ENCODE data around the gene TKFC. TPM values are rescaled to one million over a fixed set of nuclear protein-coding genes. Genes with fewer than 3 reads are reported as not detected.

Gene TKFC, protein sequence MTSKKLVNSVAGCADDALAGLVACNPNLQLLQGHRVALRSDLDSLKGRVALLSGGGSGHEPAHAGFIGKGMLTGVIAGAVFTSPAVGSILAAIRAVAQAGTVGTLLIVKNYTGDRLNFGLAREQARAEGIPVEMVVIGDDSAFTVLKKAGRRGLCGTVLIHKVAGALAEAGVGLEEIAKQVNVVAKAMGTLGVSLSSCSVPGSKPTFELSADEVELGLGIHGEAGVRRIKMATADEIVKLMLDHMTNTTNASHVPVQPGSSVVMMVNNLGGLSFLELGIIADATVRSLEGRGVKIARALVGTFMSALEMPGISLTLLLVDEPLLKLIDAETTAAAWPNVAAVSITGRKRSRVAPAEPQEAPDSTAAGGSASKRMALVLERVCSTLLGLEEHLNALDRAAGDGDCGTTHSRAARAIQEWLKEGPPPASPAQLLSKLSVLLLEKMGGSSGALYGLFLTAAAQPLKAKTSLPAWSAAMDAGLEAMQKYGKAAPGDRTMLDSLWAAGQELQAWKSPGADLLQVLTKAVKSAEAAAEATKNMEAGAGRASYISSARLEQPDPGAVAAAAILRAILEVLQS
- 40.9 to 76.4 TPM (median 70.7 TPM) in 5 replicates for total RNA-seq (2022; extraction: Qiagen RNA extraction)

DNA sequence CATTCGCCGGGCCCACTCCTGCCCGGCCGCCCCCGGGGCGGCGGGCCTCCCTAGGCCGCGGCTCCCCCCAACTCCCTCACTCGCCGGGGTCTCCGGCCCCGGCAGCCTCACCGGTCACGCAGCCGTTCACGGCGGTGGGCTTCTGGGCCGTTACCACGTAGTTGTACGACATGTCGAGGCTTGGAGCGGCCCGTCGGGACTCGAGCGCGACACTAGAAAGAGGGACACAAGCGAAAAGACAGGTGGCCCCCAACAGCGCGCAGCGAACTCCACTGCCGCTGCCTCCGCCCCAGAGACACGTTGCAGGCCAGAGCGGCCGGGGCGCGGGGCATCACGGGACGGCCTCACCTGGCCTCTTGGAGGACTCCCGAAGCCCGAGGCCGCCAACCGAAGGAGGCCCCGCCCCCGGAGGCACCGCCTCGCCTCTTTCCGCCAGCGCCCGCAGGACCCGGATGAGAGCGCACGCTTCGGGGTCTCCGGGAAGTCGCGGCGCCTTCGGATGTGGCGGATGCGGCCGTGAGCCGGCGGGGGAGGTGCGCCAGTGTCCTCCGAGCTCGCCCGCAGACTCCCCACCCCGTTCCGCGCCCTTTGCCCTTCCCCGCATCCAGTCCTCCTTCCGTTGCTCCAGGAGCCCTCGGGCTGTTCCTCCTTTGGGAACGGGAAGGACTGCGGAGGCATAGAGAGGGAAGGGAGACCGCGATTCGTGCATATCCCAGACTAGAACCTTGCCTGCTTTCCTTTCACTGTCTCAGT, at the start of gene TKFC, which contains the start of gene DDB1:
Gene TKFC (plus strand): TSS at position 432 of the 753 bp plus-strand sequence. CDS start 1,501 bp downstream, outside the sequence.
Gene DDB1 (minus strand): TSS at position 309 of the 753 bp plus-strand sequence. CDS start 137 bp downstream, at position 172.

DNA sequence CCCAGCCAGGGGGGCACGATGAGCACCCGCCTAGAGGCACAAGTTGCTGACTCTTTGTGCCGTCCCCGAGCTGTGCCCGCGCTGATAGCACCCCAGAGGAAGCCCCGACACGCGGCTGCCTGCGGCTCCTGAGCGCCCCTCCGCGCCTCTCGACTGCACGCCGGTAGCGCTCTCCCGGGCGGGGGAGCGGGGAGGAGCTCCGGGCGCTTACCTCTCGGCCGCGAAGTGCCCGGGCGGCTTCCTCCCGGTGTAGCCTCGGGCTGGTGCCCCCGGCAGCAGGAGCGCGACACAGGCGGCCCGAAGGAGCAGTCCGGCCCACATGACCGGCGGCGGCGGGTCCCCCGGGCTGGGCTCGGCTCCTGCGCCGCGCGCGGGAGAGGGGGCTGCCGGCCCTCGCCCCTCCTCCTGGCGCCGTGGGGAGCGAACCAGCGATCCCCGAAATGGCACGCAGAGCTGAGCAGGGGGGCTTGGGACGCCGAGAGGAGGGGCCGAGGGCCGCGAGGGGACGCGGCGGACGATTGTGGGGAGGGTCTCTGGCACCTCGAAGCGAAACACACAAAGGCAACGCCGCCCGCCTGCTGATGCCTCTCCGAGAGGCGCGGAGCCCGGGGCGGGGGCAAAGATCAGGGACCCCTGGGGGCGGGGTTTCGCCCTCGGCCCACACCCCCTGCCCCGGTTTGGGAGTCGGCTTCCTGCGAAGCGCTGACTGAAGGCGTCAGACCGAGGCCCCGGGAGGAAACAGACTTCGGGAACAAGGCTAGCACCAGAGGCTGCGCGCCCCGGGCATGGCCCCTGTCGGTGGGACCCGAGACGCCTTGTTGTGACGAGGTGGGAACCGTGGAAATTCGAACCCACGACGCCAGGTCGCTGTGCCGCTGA, 38.1 kb upstream of the TKFC start, which contains the start of gene VWCE:
Gene VWCE (minus strand): TSS at position 600 of the 879 bp plus-strand sequence. CDS start 279 bp downstream, at position 321.

DNA sequence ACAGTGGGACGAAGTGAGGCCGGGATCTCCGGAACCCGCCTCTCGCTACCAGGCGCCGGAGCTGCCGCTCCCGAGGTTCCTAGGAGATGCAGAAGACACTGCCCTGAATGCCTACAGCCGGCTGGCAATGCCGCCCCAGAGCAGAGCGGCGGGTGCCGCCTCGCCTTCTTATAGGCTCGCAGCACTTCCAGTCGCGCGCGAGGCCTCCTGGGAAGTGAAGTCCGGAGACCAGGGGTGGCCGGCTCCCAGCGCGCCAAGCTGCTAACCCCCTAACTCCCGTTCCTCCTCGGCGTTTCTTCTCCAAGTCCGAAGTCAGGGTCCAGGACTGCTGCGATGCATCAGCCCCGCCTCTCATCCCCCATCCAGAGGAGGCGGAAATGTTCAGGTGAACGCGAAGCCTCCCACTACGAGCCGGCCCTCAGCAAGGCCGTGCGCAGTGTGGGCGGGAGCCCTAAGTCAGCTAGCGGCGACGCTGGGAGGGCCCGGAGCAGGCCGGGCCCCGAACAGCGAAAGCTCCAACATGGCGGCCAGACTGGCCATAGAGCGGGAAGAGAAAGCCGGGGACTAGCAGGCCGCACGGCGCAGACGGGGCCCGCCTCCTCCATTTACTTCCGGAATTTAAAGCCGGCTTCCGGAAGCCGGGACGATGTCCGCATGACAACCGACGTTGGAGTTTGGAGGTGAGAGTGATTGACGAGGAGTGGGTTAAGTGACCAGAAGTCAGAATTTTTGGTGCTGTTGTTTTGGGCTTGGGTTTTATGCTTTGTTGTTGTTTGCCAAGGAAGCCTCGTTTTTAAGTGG, 28.9 kb downstream of the TKFC start, which contains the start of the genes CYB561A3 and TMEM138:
Gene CYB561A3 (minus strand): TSS at position 142 of the 801 bp plus-strand sequence. CDS start 5,169 bp downstream, outside the sequence.
Gene TMEM138 (plus strand): TSS at position 634 of the 801 bp plus-strand sequence. CDS start 2,017 bp downstream, outside the sequence.

Other genes with a start within 250 kb of the TKFC start
- not detected in 5 replicates for gene CD5, start 230.7 kb upstream of the TKFC start, total RNA-seq (2022; extraction: Qiagen RNA extraction)
- gene VPS37C, start 171.8 kb upstream of the TKFC start, total RNA-seq (2022; extraction: Qiagen RNA extraction): 16.8 to 19.7 TPM (median 18.2 TPM) in 5 replicates
- gene PGA3, start 129.7 kb upstream of the TKFC start, total RNA-seq (2022; extraction: Qiagen RNA extraction): 0.06 TPM in 1 of 5 replicates, not detected in the others
- gene PGA4, start 110.9 kb upstream of the TKFC start, total RNA-seq (2022; extraction: Qiagen RNA extraction): 0.06 TPM in 1 of 5 replicates, not detected in the others
- not detected in 5 replicates for gene PGA5, start 92.1 kb upstream of the TKFC start, total RNA-seq (2022; extraction: Qiagen RNA extraction)
- gene VWCE, start 37.9 kb upstream of the TKFC start, total RNA-seq (2022; extraction: Qiagen RNA extraction): 0.48 to 0.72 TPM (median 0.61 TPM) in 5 replicates
- 163 to 168 TPM (median 166 TPM) in 5 replicates for gene DDB1, start 123 bp upstream of the TKFC start, total RNA-seq (2022; extraction: Qiagen RNA extraction)
- gene CYB561A3, start 28.7 kb downstream of the TKFC start, total RNA-seq (2022; extraction: Qiagen RNA extraction): 34.5 to 50.4 TPM (median 47.0 TPM) in 5 replicates
- gene TMEM138, start 29.1 kb downstream of the TKFC start, total RNA-seq (2022; extraction: Qiagen RNA extraction): 95.7 to 111 TPM (median 104 TPM) in 5 replicates
- gene TMEM216, start 59.4 kb downstream of the TKFC start, total RNA-seq (2022; extraction: Qiagen RNA extraction): 16.9 to 21.4 TPM (median 19.3 TPM) in 5 replicates
- 66.6 to 73.2 TPM (median 72.5 TPM) in 5 replicates for gene CPSF7, start 96.7 kb downstream of the TKFC start, total RNA-seq (2022; extraction: Qiagen RNA extraction)
- gene SDHAF2, start 96.9 kb downstream of the TKFC start, total RNA-seq (2022; extraction: Qiagen RNA extraction): 35.3 to 50.9 TPM (median 45.1 TPM) in 5 replicates
- 0.06 to 0.25 TPM (median 0.11 TPM) in 5 replicates for gene LRRC10B, start 175.5 kb downstream of the TKFC start, total RNA-seq (2022; extraction: Qiagen RNA extraction)
- 0.72 to 1.2 TPM (median 1.0 TPM) in 5 replicates for gene SYT7, start 247.8 kb downstream of the TKFC start, total RNA-seq (2022; extraction: Qiagen RNA extraction)